Naive B cell (primary cell): ENCODE data around the gene BAD. TPM values are rescaled to one million over a fixed set of nuclear protein-coding genes. Genes with fewer than 3 reads are reported as not detected.
"Not testable (repeated sequence)": the region's sequence is repeated elsewhere in the genome, so short reads cannot be mapped to it uniquely, and the experiment has no call there.

Experiments
- ATAC-seq, 2 donors: fragments of 150-1000 bp; cut with Tn5 transposase; 2 replicates each; pipeline ENCODE4 v1.10.0; 2021; ENCODE audit warnings: low read depth in 2 of 2, mild to moderate bottlenecking in 2 of 2, moderate library complexity in 2 of 2
- DNase-seq: peaks from one replicate; pipeline ENCODE4 v3.0.0; 2022
- H3K27ac Mint-ChIP-seq, 6 donors: one replicate each; pipeline ENCODE4 v1.8.0; 2020 to 2022; ENCODE audit warnings: mild to moderate bottlenecking in 6 of 6, mixed read lengths in 6 of 6, moderate library complexity in 5 of 6, inconsistent platforms in 2 of 6
- H3K27me3 Mint-ChIP-seq, 3 donors: one replicate each; pipeline ENCODE4 v1.8.0; 2021 to 2022; ENCODE audit warnings: mixed read lengths in 3 of 3, mild to moderate bottlenecking in 1 of 3
- H3K36me3 Mint-ChIP-seq, 2 donors: one replicate each; pipeline ENCODE4 v1.8.0; 2020 to 2022; ENCODE audit warnings: mixed read lengths in 2 of 2, inconsistent platforms in 1 of 2, mild to moderate bottlenecking in 1 of 2
- H3K4me1 Mint-ChIP-seq, 3 donors: one replicate each; pipeline ENCODE4 v1.8.0; 2020 to 2022; ENCODE audit warnings: mixed read lengths in 3 of 3, inconsistent platforms in 1 of 3, mild to moderate bottlenecking in 1 of 3, moderate library complexity in 1 of 3
- H3K4me3 Mint-ChIP-seq, 8 donors: one replicate each; pipeline ENCODE4 v1.8.0; 2020 to 2022; ENCODE audit warnings: mild to moderate bottlenecking in 8 of 8, mixed read lengths in 8 of 8, moderate library complexity in 8 of 8, inconsistent platforms in 2 of 8
- H3K9me3 Mint-ChIP-seq, 7 donors: one replicate each; pipeline ENCODE4 v1.8.0; 2020 to 2022; ENCODE audit warnings: mixed read lengths in 7 of 7, mild to moderate bottlenecking in 5 of 7, inconsistent platforms in 2 of 7, moderate library complexity in 1 of 7
- polyA plus RNA-seq, 6 donors: library from polyadenylated mRNA; unstranded; fragments of 300-500 nt; fragmentation: Illumina TruSeq; gene quantifications; one replicate each; pipeline ENCODE4 v1.2.3, GENCODE V29; 2021; ENCODE audit warnings: low read depth in 6 of 6

BAD gene
- polyA plus RNA-seq, 6 donors from 2014 or later = 45.5 to 72.8 (median 52.8) TPM

- H3K27me3 Mint-ChIP-seq = no peaks in the 10 kb centered on the region
- DNase-seq (no peak), ATAC-seq (no peak)
- H3K27ac Mint-ChIP-seq = peak overlapping the region in 3 of 6 donors; percentile 16 to 99 (median 60)
- peak overlapping the region in 4 of 8 donors; percentile 16 to 94 (median 64) for H3K4me3 Mint-ChIP-seq
- peaks cover 33 to 55% (median 46%) of the 10 kb centered on the region in 3 donors for H3K4me1 Mint-ChIP-seq
- H3K36me3 Mint-ChIP-seq = peaks cover 0 to 16% of the 10 kb centered on the region in 2 donors
- no peaks in the 10 kb centered on the region for H3K9me3 Mint-ChIP-seq
These were observed 36.1 kb upstream of the BAD start for GRCh38 chr11:64320556-64320955.

- no peak for DNase-seq
- Mint-ChIP-seq H3K9me3 (no peaks in the 10 kb centered on the region), H3K27ac (peak overlapping the region; percentile 93 to 99 (median 96)), H3K27me3 (no peaks in the 10 kb centered on the region), H3K4me1 (peaks cover 33 to 55% (median 48%) of the 10 kb centered on the region in 3 donors), H3K36me3 (peaks cover 0 to 16% of the 10 kb centered on the region in 2 donors), H3K4me3 (peak overlapping the region; percentile 82 to 99 (median 95))
- no peak for ATAC-seq
These were observed 34.6 kb upstream of the BAD start for GRCh38 chr11:64318766-64319761.

DNA sequence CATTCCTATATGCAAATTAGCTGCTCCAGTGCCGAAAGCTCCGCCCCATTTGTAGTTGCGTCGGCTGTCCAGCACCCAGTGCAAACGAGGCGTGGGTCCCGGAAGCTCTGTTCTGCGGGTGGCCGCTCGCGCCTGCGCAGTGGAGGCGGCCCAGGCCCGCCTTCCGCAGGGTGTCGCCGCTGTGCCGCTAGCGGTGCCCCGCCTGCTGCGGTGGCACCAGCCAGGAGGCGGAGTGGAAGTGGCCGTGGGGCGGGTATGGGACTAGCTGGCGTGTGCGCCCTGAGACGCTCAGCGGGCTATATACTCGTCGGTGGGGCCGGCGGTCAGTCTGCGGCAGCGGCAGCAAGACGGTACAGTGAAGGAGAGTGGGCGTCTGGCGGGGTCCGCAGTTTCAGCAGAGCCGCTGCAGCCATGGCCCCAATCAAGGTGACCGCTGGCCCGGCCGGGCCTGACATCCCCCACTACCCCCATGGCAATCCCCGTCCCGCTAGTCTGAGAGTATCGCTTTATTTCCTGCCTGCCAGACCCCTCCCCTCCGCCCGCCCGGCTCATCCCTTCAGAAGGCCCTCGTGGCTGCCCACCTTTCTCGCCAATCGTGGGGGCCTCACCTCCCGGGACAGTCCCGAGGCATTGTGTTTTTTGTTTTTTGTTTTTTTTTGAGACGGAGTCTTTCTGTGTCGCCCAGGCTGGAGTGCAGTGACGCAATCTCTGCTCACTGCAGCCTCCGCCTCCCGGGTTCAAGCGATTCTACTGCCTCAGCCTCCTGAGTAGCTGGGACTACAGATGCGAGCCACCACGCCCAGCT lies 33.7 kb upstream of the BAD start, which contains the start of gene PRDX5:
TSS of gene PRDX5 (plus strand) at position 161 of the 805 bp plus-strand sequence. CDS start at position 256, 95 bp downstream.
- Mint-ChIP-seq H3K27ac (peak within 1 kb of the TSS; percentile 99 to 100 (median 100)), H3K4me1 (peaks cover 34 to 59% (median 48%) of the 10 kb centered on the region in 3 donors), H3K27me3 (no peaks in the 10 kb centered on the region), H3K4me3 (peak within 1 kb of the TSS; percentile 82 to 99 (median 95)), H3K9me3 (no peaks in the 10 kb centered on the region), H3K36me3 (peaks cover 0 to 17% of the 10 kb centered on the region in 2 donors)
- ATAC-seq (peak; percentile 73 to 76), DNase-seq (peak; percentile 97)

- Mint-ChIP-seq H3K4me1 (peaks cover 41 to 66% (median 56%) of the 10 kb centered on the region in 3 donors), H3K36me3 (peaks cover 0 to 22% of the 10 kb centered on the region in 2 donors), H3K27me3 (no peaks in the 10 kb centered on the region), H3K4me3 (peak within 1 kb of the TSS; percentile 82 to 99 (median 95)), H3K27ac (peak within 1 kb of the TSS; percentile 99 to 100 (median 100)), H3K9me3 (no peaks in the 10 kb centered on the region)
- ATAC-seq = peak; percentile 72 to 73
- DNase-seq = peak; percentile 96
These were observed 33.0 kb upstream of the BAD start, which contains the start of gene TRMT112 for GRCh38 chr11:64317325-64317960. TRMT112 (minus strand) TSS chr11:64317559; CDS start chr11:64317526, 33 bp downstream.

- Mint-ChIP-seq H3K36me3 (peaks cover 0 to 22% of the 10 kb centered on the region in 2 donors), H3K4me3 (peak overlapping the region; percentile 82 to 99 (median 95)), H3K4me1 (peaks cover 42 to 67% (median 57%) of the 10 kb centered on the region in 3 donors), H3K27ac (peak overlapping the region; percentile 99 to 100 (median 100)), H3K9me3 (no peaks in the 10 kb centered on the region), H3K27me3 (no peaks in the 10 kb centered on the region)
- DNase-seq (no peak), ATAC-seq (peak; percentile 6 to 11)
These were observed 32.3 kb upstream of the BAD start for GRCh38 chr11:64316672-64317324.

DNA sequence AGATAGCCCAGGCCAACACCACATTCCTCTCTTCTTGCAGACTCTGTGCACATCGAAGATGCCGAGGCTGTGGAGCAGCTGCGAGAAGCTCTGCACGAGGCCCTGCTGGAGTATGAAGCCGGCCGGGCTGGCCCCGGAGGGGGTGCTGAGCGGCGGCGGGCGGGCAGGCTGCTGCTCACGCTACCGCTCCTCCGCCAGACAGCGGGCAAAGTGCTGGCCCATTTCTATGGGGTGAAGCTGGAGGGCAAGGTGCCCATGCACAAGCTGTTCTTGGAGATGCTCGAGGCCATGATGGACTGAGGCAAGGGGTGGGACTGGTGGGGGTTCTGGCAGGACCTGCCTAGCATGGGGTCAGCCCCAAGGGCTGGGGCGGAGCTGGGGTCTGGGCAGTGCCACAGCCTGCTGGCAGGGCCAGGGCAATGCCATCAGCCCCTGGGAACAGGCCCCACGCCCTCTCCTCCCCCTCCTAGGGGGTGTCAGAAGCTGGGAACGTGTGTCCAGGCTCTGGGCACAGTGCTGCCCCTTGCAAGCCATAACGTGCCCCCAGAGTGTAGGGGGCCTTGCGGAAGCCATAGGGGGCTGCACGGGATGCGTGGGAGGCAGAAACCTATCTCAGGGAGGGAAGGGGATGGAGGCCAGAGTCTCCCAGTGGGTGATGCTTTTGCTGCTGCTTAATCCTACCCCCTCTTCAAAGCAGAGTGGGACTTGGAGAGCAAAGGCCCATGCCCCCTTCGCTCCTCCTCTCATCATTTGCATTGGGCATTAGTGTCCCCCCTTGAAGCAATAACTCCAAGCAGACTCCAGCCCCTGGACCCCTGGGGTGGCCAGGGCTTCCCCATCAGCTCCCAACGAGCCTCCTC lies 31.4 kb upstream of the BAD start:
- peak overlapping the region; percentile 82 to 99 (median 95) for H3K4me3 Mint-ChIP-seq
- H3K27me3 Mint-ChIP-seq, DNase-seq, H3K9me3 Mint-ChIP-seq, ATAC-seq: not testable (repeated sequence)
- peaks cover 0 to 16% of the 10 kb centered on the region in 2 donors for H3K36me3 Mint-ChIP-seq
- peak overlapping the region in 5 of 6 donors; percentile 99 to 100 (median 100) for H3K27ac Mint-ChIP-seq
- peaks cover 39 to 60% (median 55%) of the 10 kb centered on the region in 3 donors for H3K4me1 Mint-ChIP-seq

- H3K27ac Mint-ChIP-seq = peak overlapping the region in 2 of 6 donors; percentile 11 to 76
- H3K4me3 Mint-ChIP-seq = peak overlapping the region in 5 of 8 donors; percentile 16 to 73 (median 33)
- ATAC-seq (no peak), DNase-seq (no peak)
- no peaks in the 10 kb centered on the region for H3K9me3 Mint-ChIP-seq
- H3K27me3 Mint-ChIP-seq = no peaks in the 10 kb centered on the region
- peaks cover 0 to 6% of the 10 kb centered on the region in 2 donors for H3K36me3 Mint-ChIP-seq
- H3K4me1 Mint-ChIP-seq = peaks cover 31 to 54% (median 51%) of the 10 kb centered on the region in 3 donors
These were observed 30.5 kb upstream of the BAD start for GRCh38 chr11:64314805-64315561.

- Mint-ChIP-seq H3K4me3 (peak overlapping the region in 2 of 8 donors; percentile 16 to 20), H3K27ac (peak overlapping the region in 2 of 6 donors; percentile 11 to 29), H3K36me3 (peaks cover 0 to 6% of the 10 kb centered on the region in 2 donors), H3K9me3 (no peaks in the 10 kb centered on the region), H3K4me1 (peaks cover 26 to 47% (median 47%) of the 10 kb centered on the region in 3 donors), H3K27me3 (no peaks in the 10 kb centered on the region)
- no peak for DNase-seq
- no peak for ATAC-seq
These were observed 29.8 kb upstream of the BAD start for GRCh38 chr11:64314146-64314804.

GRCh38 chr11:64313491-64314145 lies 29.2 kb upstream of the BAD start:
- DNase-seq (no peak), ATAC-seq (no peak)
- H3K36me3 Mint-ChIP-seq = peaks cover 0 to 6% of the 10 kb centered on the region in 2 donors
- peaks cover 20 to 43% (median 41%) of the 10 kb centered on the region in 3 donors for H3K4me1 Mint-ChIP-seq
- H3K27ac Mint-ChIP-seq = peak overlapping the region in 2 of 6 donors; percentile 22 to 89
- no peak overlapping the region for H3K4me3 Mint-ChIP-seq
- H3K9me3 Mint-ChIP-seq = no peaks in the 10 kb centered on the region
- no peaks in the 10 kb centered on the region for H3K27me3 Mint-ChIP-seq

DNA sequence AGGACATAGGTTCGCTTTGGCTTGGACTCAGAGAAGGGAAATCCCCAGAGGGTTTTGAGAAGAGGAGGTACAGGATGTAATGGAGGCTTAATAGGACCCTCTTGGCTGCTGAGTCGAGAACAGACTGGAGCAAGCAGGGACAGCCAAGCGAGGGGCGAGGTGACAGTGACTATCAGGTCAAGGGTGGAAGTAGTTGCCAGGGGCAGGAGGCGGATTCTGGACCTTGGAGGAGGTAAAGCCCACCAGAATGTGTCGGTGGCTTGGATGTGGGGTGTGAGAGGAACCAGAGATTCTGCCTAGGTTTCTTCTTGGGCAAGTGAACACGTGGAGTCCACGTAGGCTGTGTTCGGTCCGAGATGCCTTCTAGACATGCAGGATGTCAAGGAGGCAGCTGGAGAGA lies 28.5 kb upstream of the BAD start:
- peak overlapping the region in 1 of 8 donors; percentile 35 for H3K4me3 Mint-ChIP-seq
- DNase-seq = no peak

More for the DNA sequence above, 28.5 kb upstream of the BAD start:
- no peaks in the 10 kb centered on the region for H3K27me3 Mint-ChIP-seq
- H3K27ac Mint-ChIP-seq = peak overlapping the region; percentile 4 to 93 (median 72)
- H3K36me3 Mint-ChIP-seq = peaks cover 0 to 6% of the 10 kb centered on the region in 2 donors
- H3K9me3 Mint-ChIP-seq = no peaks in the 10 kb centered on the region
- no peak for ATAC-seq
- peaks cover 17 to 38% (median 36%) of the 10 kb centered on the region in 3 donors for H3K4me1 Mint-ChIP-seq
